ENCODE data around the gene ENO3.

Gene ENO3

DNA sequence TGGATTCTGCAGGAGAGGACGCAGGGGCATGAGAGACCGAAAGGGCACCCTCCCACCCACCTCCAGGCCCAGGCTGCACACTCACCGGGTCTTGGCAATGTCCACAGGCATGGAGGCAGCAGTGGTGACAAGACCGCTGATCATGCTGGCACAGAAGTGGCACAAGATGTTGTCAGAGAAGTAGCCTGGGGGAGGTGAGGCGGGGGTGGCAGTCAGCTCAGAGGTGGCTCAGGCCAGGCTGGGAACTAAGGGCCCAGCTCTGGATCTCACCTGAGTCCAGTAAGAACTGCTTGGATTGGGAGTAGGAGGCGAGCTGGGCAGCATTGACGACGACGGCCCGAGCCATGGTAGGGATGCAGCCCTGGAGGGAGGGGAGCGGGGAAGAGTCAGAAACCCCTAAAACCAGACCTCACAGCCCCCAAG lies 12.8 kb upstream of the ENO3 start:
- no peak for DNase-seq

- DNase-seq: no peak
Observed at GRCh38 chr17:4938688-4939545, 12.0 kb upstream of the ENO3 start.

GRCh38 chr17:4939546-4939795 lies 11.4 kb upstream of the ENO3 start:
- no peak for DNase-seq

GRCh38 chr17:4939796-4940554 lies 10.9 kb upstream of the ENO3 start, which contains the start of the genes RNF167 and SLC25A11:
TSS of gene RNF167 (plus strand) at chr17:4940268. CDS start at chr17:4940910, 642 bp downstream.
TSS of gene SLC25A11 (minus strand) at chr17:4940046. CDS start at chr17:4939910, 136 bp downstream.
- DNase-seq: peak; percentile 99

GRCh38 chr17:4940555-4941318 lies 10.2 kb upstream of the ENO3 start:
- DNase-seq: no peak

GRCh38 chr17:4941319-4941610 lies 9.7 kb upstream of the ENO3 start:
- DNase-seq: no peak

DNA sequence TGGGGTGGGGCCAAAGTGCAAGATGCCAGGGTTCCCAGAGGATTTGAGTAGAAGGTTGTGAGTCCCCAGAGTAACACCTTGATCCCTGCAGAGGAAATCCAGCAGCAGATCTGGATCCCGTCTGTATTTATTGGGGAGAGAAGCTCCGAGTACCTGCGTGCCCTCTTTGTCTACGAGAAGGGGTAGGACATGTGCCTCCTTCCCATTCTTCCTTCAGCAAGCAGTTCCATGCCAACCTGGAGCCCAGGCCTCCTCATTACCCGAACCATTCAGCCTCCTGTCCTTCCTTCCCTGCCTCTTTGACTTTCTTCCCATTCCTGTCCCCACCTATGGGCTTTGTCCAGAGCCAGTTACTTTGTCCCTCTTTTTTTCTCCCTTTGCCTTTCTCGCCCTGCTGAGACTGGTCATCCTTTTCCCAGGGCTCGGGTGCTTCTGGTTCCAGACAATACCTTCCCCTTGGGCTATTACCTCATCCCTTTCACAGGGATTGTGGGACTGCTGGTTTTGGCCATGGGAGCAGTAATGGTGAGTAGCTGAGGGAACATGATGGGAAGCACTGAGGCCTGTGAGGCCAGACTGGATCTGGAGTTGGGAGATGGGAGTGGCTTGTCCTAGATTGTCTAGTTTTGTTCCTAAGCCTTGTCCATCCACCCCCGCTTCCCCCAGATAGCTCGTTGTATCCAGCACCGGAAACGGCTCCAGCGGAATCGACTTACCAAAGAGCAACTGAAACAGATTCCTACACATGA lies 8.0 kb upstream of the ENO3 start:
- DNase-seq: no peak

- no peak for DNase-seq
Observed at GRCh38 chr17:4944163-4944553, 6.8 kb upstream of the ENO3 start.

DNA sequence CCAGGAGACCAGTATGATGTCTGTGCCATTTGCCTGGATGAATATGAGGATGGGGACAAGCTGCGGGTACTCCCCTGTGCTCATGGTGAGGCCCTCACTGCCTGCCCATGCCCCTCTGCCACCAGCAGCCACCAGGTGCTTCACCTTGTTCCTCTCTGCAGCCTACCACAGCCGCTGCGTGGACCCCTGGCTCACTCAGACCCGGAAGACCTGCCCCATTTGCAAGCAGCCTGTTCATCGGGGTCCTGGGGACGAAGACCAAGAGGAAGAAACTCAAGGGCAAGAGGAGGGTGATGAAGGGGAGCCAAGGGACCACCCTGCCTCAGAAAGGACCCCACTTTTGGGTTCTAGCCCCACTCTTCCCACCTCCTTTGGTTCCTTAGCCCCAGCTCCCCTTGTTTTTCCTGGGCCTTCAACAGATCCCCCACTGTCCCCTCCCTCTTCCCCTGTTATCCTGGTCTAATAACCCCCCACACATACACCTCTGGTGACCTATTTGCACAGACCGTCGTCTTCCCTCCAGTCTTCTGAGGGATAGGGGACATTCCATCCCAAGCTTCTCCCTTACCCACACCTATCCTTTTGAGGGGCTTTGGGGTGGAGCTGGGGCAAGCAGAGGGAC lies 6.3 kb upstream of the ENO3 start:
- no peak for DNase-seq

GRCh38 chr17:4945176-4945943 lies 5.6 kb upstream of the ENO3 start:
- peak; percentile 23 for DNase-seq

DNA sequence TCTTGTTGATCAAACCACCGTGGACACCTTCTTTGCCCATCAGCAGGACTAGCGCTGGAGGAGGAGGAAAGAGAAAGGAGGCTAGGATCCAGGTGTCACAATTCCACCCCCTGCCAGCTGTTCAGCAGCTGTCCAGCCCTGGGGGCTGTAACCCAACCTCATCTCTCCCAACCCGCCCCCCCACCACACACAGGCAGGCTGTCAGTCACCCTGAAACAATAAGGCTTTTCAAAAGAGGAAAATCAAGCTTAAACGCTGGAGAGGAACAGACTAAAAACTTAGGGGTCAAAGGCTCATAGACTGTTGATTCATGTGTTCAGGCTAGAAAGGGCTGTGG lies 5.0 kb upstream of the ENO3 start:
- DNase-seq: no peak

- no peak for DNase-seq
Observed at GRCh38 chr17:4946312-4946976, 4.5 kb upstream of the ENO3 start.

DNA sequence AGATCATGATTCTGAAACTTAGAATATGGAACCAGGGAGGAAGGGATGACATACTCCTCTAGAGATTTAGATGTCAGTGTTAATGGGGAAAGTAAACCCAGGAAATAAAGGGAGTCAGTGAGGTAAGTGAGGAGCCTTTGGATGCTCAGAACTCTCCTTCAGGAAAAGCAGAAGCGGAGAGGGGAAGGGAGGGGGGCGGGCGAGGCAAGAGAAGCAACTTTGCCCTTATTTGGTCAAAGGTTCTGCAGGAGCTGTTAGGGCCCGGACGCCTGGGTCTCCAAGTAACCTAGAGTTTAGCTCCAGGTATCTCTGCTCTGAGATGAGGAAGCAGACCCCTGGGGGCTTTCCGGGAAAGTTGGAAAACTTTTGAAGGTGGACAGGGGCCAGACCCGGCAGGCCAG lies 3.9 kb upstream of the ENO3 start:
- no peak for DNase-seq

DNA sequence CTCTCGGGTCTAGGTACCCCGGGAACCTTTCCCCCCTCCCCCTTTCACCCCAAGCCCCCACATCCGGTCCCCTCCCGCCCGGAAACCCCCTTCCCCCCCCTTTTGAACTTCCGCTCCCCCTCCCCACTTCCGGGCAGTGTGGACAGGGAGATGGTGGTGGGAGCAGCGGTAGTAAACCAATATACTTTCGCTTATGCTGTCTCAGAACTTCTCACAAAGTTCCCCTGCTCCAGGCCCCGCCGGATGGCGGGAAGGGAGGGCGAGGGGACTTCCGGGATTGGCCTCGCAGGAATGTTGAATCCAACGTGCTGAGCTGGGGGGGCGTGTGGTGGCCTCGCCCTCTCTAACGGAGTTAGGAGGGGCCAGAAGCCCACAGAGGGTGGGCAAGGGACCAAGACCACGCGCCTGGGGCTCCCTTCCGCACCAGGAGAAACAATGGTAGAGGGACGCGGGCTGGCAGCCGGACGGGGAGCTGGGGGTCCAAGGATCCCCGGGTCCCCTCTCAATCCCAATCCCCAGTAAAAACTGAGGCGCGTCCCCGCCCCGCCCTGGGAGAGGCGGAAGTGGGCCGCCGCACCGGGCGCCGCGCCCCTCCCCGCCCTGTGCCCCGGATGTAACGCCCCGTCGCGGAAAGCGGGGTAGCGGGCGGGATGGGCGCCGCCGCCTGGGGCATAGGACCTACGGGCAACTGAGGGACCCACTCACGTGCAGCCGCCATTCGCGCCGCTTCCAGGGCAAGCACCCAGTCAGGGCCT lies 3.3 kb upstream of the ENO3 start:
- no peak for DNase-seq

GRCh38 chr17:4948166-4948930 lies 2.6 kb upstream of the ENO3 start, which contains the start of gene PFN1:
TSS of gene PFN1 (minus strand) at chr17:4948530. CDS start at chr17:4948394, 136 bp downstream.
- peak; percentile 70 for DNase-seq

GRCh38 chr17:4948931-4949320 lies 2.0 kb upstream of the ENO3 start:
- peak; percentile 77 for DNase-seq

- no peak for DNase-seq
Observed at GRCh38 chr17:4949321-4950074, 1.4 kb upstream of the ENO3 start.

DNA sequence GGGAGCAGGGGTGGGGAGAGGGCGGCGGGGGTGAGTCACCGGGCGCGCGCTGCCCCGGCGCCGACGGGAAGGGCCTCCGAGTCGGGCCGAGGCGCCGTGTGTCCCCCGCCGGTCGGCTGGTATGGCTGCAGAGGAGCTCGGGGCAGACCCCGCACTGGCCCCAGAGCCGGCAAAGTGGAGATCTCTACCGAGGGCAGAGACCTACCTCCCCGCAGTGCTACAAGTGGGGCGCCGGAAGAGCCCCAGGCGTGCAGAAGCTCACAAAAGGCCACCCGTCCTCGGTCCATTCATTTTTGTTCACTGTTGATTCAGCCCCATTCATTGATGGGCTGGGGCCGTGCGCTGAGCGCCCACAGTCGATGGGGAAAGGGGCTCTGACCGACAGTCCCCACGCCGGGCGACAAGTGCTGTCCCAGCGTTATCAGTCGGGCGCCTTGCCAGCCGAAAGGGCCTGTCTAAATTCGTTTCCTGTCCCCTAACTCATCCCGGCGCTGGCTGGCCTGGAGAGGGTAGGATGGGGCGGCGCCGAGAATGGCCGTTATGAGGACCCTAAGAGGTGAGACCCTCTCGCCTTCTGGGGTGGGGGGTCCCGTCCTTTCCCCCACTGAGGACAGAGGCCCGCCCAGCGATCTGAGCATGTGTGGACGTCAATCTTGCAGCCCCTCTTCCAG lies 709 bp upstream of the ENO3 start:
- DNase-seq: no peak
